MV-4-11 (cell line): ENCODE measurements around the gene FSIP1.

Experiments used
- DNase-seq: peaks from one replicate; lab custom pipeline; 2025; lab: John Stamatoyannopoulos, UW

Gene FSIP1

DNA sequence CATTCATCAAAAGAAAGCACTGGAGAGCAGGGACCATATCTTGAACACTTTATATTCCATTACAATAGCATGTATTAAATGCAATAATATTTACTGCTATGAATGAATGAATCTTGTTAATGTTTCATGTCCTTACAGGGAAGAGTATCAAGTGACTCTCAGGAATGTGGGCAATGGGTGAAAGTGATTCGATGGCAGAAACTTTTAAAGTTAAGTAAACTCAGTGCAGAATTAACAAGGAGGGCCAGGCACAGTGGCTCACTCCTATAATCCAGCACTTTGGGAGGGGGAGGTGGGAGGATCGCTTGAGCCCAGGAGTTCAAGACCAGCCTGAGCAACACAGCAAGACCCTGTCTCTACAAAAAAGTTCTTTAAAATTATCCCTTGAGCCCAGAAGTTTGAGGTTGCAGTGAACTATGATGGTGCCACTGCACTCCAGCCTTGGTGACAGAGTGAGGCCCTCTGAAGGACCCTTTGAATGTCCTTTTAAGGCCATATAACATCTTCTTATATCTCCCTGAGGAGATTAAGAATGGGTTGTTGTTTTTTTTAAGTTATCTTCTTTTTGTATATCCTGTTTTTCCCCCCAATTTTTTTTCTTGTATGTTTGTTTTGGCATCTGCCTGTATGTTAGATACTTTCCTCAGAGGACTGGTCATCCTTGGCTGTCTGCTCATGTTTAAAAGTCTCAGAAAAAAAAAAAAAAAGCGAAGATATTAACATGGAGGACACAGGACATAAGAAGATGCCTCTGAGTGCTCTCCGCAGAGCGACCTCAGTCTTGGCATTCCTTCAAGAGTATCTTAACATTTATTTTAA is 9.6 kb upstream of the FSIP1 start:
- DNase-seq = no peak

DNA sequence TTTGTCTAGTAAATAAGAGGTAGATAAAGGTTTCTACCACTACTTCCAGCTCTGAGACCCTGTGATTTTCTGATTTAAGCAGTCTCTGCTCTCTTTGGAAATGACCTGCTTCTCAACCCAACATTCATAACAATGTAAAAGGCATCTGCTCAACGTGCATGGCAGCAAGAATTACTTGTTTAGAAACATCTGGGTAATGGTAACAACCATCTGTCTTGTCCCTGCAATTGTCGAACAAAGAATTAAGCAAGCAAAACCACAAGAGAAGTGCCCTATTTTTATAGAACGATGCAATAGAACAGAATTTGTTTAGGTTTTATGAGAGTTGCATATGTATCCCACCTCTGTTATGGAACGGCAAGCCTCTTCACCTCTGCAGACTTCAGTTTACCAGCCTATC is 7.1 kb upstream of the FSIP1 start:
- DNase-seq = peak; percentile 71

DNA sequence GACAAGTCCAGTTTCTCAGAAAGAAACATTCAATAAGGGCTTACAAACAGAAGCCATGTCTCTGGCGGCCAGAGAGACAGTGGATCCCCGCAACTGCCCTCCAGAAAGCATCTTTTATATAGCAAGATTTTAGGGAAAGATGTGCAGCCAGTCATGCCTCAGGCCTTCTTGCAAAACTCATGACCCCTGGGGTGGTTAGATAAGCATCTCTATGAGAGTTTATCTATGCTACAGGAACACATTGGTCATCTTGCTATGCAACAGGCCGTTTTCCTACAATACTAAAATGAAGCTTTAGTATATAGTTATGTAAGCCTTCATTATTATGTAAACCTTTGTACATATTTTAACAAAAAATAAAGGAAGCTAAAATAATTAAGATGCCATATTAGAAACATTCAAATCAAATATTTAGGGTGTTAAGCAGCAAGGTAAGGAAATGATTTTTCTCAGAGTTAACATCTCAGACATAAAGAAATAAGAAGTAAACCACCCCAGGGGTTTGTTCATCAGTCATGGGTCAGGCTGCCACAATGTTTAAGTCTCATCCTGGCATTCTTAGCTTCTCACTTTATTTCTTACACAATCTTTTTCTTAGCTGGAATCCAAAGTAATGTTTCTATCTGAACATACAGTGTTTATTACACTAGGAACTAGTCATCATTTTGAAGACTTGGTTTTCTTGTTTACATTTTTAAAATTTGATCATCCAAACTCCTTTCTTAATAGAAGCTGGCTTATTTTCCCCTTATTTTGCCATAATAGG is 6.3 kb upstream of the FSIP1 start:
- peak; percentile 6 for DNase-seq

GRCh38 chr15:39788108-39788507 is 5.5 kb upstream of the FSIP1 start:
- no peak for DNase-seq

- DNase-seq = no peak
Measured at GRCh38 chr15:39787479-39787878, 4.8 kb upstream of the FSIP1 start.

DNA sequence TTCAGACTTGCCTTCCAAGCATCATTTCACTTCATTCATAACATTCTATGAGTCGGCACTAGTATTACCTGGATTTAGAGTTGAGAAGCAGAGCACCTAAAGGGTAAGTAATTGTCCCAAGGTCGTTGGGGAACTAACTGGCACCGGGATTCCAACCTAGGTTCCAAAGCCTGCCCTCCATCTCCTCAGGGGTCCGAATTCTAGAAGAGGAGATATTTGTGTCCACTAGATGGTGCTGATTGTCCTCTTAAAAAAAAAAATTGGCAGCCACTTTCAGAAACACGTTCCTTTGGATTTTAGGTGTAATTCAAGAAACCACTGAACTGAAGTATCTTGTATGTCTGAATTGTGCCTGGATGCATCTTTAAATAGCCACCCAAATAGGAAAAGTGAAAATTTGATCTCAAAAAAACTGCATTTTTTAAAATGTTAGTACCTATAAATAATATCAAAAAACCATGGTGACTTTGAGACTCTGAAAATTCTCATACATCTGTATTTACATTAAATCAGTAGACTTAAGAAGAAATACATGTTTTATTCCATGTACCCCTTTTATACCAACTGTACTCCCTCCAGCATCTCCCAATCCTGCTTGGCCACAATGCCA is 3.9 kb upstream of the FSIP1 start:
- DNase-seq = peak; percentile 46

DNA sequence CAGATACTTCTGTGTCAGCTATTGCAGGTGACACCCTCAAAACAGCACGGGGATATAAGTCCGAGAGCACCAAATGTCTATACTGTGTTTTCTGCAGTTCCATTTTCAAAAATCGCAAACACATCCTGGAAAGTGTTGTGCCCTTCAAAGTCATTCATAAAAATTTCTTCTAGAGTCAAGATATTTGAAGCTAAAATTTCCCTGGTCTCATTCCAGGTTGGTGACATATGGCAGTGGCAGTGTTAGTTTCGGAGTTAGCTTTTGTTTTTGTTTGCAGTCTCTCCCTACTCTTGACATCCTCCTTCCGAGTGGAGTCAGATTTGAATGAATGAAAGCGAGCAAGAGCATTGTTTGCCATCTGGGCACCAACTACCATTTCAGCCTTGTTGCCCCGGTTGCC is 3.2 kb upstream of the FSIP1 start:
- no peak for DNase-seq

DNA sequence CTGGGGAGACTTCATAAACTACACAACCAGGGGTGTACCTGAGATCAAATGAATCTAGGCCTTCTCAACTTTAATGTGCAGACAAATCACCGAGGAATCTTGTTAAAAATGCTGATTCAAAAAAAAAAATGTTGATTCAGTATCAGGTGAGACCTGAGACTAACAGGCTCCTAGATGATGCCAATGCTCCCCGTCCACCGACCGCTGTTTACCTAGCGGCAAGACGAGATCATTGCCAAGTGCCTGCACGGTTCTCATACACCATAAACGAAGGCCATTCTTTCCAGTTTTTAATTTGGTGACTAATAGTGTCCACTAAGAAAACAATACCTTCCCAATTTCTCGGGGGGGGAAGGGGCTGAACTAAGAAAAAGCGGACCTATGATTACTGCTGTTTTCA is 2.5 kb upstream of the FSIP1 start:
- DNase-seq = no peak

DNA sequence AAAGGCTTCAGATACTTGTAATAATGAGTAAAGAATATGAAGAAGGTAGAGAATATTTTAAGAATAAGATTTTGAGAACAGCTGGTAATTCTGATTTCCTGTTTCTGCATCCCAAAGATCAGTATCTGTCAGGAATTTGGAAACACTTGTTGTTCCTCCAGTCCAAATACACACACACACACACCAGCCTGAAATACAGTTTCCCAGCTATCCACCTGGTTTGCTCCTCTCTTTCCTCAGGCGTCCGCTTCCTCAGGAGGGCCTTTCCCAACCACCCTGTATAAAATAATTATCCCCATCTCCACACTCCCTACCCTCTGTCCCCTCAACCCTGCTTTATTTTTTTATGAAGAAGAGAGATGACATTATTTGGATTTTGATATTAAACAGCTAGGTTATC is 2.0 kb upstream of the FSIP1 start:
- no peak for DNase-seq

DNA sequence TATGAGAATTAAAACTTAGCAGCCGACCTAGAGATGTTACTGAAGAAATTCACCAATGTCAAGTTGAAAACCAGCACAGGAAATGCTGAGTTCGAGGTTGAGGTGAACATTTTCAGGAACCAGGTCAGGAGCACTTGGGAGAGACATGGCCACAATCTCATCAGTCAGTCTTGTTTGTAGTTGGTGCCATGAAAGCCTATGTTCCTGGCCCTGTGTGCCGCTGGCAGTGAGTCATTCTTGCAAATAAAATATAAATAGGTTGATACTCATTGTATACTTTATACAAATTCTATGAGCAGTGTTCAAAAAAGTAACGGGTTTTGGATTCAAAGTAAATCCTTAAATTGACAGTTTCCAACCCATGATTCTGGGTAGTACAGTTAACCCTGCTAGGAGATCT is 1.5 kb upstream of the FSIP1 start:
- no peak for DNase-seq

- no peak for DNase-seq
Measured at GRCh38 chr15:39783244-39783820, 691 bp upstream of the FSIP1 start.

DNA sequence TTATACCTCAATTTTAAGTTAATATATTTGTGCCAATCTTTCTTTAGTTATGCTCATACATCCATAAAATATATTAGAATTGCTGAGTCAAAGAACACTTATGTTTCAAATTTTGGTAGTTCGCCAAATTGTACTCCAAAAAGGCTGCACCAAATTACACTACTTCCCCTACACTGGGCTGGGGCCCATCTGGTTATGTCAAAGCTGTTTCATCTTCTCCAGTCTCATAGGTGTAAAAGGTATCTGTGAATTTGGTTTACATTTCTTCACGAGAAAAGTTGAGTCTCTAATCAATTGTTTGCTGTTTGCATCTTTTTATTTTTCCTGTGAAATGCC is 706 bp downstream of the FSIP1 start:
- no peak for DNase-seq

- peak; percentile 66 for DNase-seq
Measured at GRCh38 chr15:39781147-39781966, 1.3 kb downstream of the FSIP1 start.

GRCh38 chr15:39778021-39778420 is 4.6 kb downstream of the FSIP1 start:
- no peak for DNase-seq

- DNase-seq = no peak
Measured at GRCh38 chr15:39777496-39777895, 5.1 kb downstream of the FSIP1 start.

- DNase-seq = no peak
Measured at GRCh38 chr15:39776068-39776467, 6.6 kb downstream of the FSIP1 start.

DNA sequence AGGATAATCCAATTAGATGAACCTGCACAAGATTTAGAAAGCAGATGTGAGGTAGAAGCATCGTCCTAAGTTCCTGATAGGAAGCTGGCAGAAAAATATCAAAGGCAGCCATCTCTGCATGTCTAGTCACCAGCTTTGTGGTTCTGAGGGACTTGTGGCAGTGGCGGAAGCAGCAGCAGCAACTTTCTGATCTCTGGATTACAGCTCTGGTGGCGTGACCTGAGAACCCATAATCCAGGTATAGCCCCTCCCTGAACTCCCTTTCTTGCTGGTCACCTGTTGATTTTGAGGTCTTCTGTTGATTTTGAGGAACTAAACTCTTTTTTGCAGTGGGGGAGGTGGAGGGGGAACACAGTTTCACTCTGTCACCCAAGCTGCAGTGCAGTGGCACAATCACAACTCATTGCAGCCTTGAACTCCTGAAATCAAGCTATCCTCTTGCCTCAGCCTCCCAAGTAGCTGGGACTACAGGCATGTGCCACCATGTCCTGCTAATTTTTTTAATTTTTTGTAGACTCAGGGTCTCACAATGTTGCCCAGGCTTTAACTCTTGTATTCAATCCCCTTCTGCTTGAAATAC is 7.9 kb downstream of the FSIP1 start:
- DNase-seq = peak; percentile 49

DNA sequence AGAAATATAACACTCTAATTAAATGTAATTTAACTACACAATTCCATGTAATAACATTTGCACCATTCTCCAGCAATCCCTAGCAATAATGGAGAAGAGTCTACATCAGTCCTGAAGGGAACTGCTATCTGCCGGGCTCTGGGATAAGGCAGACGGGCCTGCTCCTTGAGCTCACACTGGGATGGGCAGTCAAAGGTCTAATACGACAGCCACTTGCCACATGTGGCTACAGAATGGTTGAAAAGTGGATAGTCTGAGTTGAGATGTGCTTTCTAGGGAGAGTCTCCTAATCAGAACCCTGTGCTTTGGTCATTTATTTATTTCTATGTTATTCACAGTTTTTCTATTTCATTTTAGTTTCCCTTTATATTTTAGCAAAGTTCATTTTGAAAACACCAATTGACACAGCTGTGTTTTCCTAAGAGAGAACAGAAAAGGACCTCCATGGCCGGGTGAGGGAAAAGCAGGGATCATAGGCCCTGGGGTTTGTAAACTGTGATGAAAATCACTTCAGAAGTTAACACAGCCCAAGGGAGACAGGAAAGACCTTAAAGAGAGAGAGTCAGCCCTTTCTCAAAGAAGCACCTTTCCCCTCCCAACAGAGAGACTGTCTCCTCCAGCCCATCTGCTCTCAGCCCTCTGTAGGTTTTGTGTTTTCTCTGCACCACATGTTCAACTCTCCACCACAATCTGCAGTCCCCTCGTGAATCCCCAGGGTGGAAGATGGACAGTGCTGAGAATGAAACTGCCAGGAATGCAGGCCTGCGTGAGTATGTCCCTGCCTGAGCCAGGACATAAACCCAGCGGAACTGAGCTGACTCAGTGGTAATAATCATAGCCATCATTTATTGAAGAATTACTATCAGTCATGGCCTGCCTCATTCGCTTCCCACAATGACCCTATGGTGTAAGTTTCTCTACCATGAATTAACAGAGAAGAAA is 11.6 kb downstream of the FSIP1 start:
- DNase-seq = no peak

GRCh38 chr15:39767921-39768320 is 14.7 kb downstream of the FSIP1 start:
- DNase-seq = no peak

- DNase-seq = no peak
Measured at GRCh38 chr15:39761006-39761405, 21.6 kb downstream of the FSIP1 start.
